ENCODE data around the gene CEACAM5. TPM values are rescaled to one million over a fixed set of nuclear protein-coding genes. Genes with fewer than 3 reads are reported as not detected.

CEACAM5 gene
- not detected for total RNA-seq

- ChIA-PET POLR2A (no interaction called here), CTCF (interaction anchor here (1.0 kb wide), 1 partner anchor 45 kb away, joined by 3 read pairs; no protein-coding TSS in a partner anchor)
- ATAC-seq (no peak), DNase-seq (no peak)
- Mint-ChIP-seq H3K27me3 (peaks cover 41% of the 10 kb centered on the region), H3K27ac (no peak within 1 kb of the TSS), H3K4me1 (ENCODE audit: low read depth) (no peaks in the 10 kb centered on the region), H3K36me3 (ENCODE audit: low read depth) (no peaks in the 10 kb centered on the region), H3K9me3 (no peaks in the 10 kb centered on the region), H3K4me3 (no peak within 1 kb of the TSS)
- intact Hi-C loops (cut with micrococcal nuclease): no loop called here
- TF ChIP-seq CTCF (IDR thresholded peaks at IDR 0.05): no peak
Measured at GRCh38 chr19:41708481-41708880, at the start of gene CEACAM5. Gene CEACAM5 (plus strand): TSS chr19:41708626. CDS start chr19:41708732, 106 bp downstream.

- Mint-ChIP-seq H3K4me1 (ENCODE audit: low read depth) (no peaks in the 10 kb centered on the region), H3K9me3 (peaks cover 18% of the 10 kb centered on the region), H3K4me3 (no peak overlapping the region), H3K36me3 (ENCODE audit: low read depth) (no peaks in the 10 kb centered on the region), H3K27ac (no peak overlapping the region), H3K27me3 (peaks cover 26% of the 10 kb centered on the region)
- CTCF ChIA-PET: no interaction called here
- no peak for ATAC-seq
- no peak for DNase-seq
- no peak for TF ChIP-seq CTCF (IDR thresholded peaks at IDR 0.05)
- POLR2A ChIA-PET: no interaction called here
- intact Hi-C loops (cut with micrococcal nuclease): no loop called here
Measured at GRCh38 chr19:41666075-41666474, 42.4 kb upstream of the CEACAM5 start.

- peaks cover 18% of the 10 kb centered on the region for H3K9me3 Mint-ChIP-seq
- H3K4me1 Mint-ChIP-seq (ENCODE audit: low read depth): no peaks in the 10 kb centered on the region
- no peak overlapping the region for H3K4me3 Mint-ChIP-seq
- DNase-seq (no peak), ATAC-seq (no peak)
- CTCF ChIA-PET: no interaction called here
- peaks cover 35% of the 10 kb centered on the region for H3K27me3 Mint-ChIP-seq
- H3K36me3 Mint-ChIP-seq (ENCODE audit: low read depth): no peaks in the 10 kb centered on the region
- no peak for TF ChIP-seq CTCF (IDR thresholded peaks at IDR 0.05)
- POLR2A ChIA-PET: no interaction called here
- H3K27ac Mint-ChIP-seq: no peak overlapping the region
- intact Hi-C loops (cut with micrococcal nuclease): no loop called here
Measured at GRCh38 chr19:41668315-41668714, 40.1 kb upstream of the CEACAM5 start.

GRCh38 chr19:41670755-41671154, 37.7 kb upstream of the CEACAM5 start:
- ChIA-PET POLR2A (no interaction called here), CTCF (interaction anchor here (1.3 to 2.5 kb wide), 2 partner anchors 23 to 29 kb away, joined by 3 to 7 read pairs; no protein-coding TSS in a partner anchor)
- ATAC-seq (no peak), DNase-seq (no peak)
- Mint-ChIP-seq H3K4me1 (ENCODE audit: low read depth) (no peaks in the 10 kb centered on the region), H3K27me3 (peaks cover 43% of the 10 kb centered on the region), H3K9me3 (peaks cover 8% of the 10 kb centered on the region), H3K4me3 (no peak overlapping the region), H3K36me3 (ENCODE audit: low read depth) (no peaks in the 10 kb centered on the region), H3K27ac (no peak overlapping the region)
- TF ChIP-seq CTCF (IDR thresholded peaks at IDR 0.05): no peak
- intact Hi-C loops (cut with micrococcal nuclease): no loop called here

GRCh38 chr19:41671486-41671885, 36.9 kb upstream of the CEACAM5 start:
- H3K27me3 Mint-ChIP-seq: peaks cover 46% of the 10 kb centered on the region
- CTCF ChIA-PET: interaction anchor here (1.3 to 2.5 kb wide), 2 partner anchors 24 to 30 kb away, joined by 3 to 7 read pairs; no protein-coding TSS in a partner anchor
- peaks cover 2% of the 10 kb centered on the region for H3K9me3 Mint-ChIP-seq

More at GRCh38 chr19:41671486-41671885, 36.9 kb upstream of the CEACAM5 start:
- no peak overlapping the region for H3K4me3 Mint-ChIP-seq
- H3K27ac Mint-ChIP-seq: no peak overlapping the region
- intact Hi-C loops (cut with micrococcal nuclease): no loop called here
- no peaks in the 10 kb centered on the region for H3K4me1 Mint-ChIP-seq (ENCODE audit: low read depth)
- ATAC-seq: no peak
- H3K36me3 Mint-ChIP-seq (ENCODE audit: low read depth): no peaks in the 10 kb centered on the region
- no peak for TF ChIP-seq CTCF (IDR thresholded peaks at IDR 0.05)
- DNase-seq: no peak
- POLR2A ChIA-PET: no interaction called here
